Fibroblast of skin of right quadriceps (primary cell): ENCODE data around the gene CHERP.
"Not testable (repeated sequence)": the region's sequence is repeated elsewhere in the genome, so short reads cannot be mapped to it uniquely, and the experiment has no call there.

ENCODE experiments used
- DNase-seq: peaks from one replicate; pipeline ENCODE4 v3.0.0-alpha.2; 2013

The CHERP gene

DNA sequence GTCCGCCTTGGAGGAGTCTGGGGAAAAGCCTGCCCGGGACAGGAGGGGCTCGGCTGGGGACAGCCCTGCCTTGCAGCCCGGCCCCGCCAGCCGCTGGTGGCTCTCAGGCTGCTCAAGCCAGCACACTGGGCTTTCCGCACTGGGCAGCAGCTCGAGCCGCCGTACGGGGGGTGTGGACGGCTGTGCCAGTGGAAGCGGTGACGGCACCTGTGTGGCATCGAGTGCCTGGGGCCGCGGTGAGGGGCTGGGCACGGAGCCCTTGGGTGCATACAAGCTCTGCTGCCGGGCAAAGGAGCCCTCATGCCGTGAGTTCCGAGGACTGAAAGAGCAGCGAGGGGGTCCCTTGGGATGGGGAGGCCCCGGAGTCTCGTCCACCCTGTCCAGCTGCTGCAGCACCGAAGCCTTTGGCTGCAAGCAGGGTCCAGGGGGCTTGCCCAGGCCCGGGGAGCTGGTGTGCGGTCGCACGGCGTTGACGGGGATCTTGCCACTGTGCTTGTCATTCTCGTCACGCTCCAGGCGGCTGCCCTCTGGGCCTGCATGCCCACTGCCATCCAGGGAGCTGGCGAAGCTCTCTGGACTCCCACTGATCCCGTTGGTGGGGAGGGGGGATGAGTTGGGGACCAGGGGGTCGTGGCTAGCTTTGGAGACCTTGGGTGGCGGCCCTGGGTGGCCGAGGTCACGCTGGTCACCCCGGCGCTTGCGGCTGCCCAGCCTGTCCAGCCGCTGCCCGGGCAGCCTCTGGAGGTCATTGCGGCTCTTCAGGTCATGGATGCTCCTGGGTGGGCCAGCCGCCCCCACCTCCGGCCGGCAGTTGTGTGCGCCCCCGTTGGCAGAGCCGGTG, 34.7 kb upstream of the CHERP start:
- no peak for DNase-seq

DNA sequence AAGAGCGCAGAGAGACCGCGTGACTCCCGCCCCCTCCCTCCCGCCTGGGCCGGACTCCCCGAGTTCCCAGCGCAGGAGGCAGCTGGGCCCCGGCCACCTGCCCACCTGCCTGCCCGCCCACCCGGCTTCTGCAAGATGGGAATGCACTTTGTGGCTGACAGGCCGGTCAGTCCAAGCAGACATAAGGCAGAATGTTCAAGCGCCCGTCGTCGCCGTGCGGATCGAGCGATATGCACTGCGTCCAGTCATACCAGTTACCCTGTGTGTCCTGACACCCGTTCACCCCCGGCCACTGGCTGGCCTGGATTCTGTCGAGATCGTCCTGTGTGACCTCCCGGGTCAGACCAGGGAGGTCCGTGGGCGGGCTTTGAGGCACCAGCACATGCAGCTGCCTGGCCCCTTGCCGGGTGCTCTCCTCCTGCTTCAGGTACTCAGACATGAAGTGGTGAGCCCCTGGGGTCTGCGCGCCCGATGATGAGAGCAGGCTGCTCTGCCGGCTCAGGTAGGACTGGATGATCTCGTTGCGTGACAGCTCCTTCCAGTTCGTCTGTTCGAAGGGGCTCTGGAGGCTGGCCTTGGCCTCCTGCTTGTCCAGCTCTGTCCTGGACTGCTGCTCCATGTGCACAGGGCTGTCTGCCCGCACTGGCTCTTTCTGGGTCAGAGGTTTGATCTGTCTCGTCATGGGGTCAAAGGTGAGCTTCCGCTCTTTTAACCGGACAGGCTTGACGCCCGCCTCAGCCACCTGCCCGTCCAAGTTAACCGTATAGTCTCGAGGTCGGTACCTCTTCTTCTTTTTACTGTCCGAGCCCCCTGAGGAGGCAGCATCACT, 33.8 kb upstream of the CHERP start:
- no peak for DNase-seq

DNA sequence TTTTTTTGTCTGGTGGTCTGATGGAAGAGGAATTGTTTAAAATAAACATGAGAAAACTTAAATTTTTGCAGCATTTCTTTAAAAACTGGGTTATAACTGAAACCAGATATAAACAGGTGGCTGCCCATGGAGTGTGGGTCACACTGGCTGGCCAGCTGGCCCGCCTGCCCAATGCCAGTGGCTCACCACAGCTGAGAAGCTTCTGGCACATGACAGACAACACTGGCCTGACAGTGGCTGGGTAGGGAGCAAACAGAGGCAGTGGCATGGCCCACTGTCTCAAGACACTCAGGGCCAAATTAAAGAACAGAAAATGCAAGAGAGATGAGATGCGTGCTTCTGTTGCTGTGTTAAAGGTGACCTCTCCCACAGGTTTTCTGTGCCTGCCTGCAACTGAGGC, 33.0 kb upstream of the CHERP start:
- no peak for DNase-seq

DNA sequence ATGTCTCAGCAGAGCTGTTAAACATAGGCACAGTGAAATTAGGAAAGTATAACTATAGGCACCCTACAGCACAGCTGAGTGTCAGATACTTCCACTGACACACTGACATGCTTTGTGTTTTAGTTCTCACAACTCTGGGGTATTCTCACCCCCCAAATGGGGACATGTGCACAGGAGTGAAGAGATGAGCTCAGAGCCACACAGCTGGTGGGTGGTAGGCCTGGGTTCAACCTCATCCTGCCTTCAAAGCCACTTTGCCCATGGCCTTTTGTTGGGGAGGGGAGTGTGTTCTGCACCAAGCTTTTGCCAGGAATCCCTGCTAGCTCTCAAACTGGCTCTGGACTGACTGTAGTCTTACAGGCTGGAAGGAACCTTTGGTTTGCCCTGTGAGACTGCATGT, 31.7 kb upstream of the CHERP start:
- no peak for DNase-seq

DNA sequence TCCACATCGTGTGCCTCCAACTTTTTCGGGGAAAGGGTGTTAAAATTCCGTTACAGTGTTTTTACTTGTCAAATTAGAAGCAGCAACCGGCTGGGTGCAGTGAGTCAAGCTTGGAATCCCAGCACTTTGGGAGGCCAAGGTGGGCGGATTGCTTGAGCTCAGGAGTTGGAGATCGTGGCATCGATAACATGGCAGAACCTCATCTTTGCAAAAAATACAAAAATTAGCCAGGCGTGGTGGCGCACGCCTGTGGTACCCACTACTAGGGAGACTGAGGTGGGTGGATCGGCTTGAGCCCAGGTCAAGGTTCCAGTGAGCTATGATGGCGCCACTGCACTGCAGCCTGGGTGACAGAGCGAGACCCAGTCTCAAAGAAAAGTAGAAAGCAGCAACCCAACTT, 31.1 kb upstream of the CHERP start:
- no peak for DNase-seq

DNA sequence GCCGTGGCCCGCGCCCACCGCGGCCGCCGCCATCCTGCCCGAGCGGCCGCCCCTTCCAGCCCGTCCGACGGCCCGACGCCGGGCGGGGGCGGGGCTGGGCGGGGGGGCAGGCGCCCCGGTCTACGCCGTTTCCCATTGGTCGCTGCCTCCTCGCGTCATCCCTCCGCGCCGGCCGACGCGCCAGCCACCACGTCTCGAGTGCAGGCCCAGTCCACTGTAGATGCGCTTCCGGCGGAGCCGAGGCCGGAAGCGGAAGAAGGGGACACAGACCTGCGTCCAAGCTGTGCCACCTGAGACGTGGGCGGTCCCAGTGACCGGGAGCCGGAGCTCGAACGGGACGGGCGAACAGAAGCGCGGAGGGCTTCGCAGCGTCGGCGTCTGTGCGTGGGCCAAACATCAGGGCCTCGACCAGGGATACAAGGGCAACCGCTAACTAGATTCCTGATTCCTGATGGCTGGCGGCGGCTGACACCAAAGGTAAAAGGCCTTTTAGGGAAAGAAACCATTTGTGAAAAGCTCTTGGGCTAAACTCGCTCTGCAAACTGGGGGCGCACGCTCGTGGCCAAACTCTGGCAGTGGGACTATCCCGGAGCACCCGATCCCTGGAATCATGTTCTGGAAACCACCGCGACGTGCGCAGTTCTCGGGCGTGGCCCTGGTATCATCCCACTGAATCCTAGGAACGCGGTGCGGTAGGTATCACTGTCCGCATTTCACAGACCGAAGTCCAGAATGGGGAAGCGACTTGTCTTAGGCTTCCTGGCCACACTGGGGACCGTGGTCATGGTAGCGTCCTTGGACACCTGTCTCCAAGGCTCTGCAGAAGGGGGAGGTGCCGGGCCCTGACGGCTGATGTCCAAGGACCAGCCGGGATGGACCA, 30.3 kb upstream of the CHERP start, which contains the start of gene SLC35E1:
TSS of gene SLC35E1 (minus strand) at position 84 of the 880 bp plus-strand sequence. CDS start at position 33, 51 bp downstream.
- peak; percentile 94 for DNase-seq

DNA sequence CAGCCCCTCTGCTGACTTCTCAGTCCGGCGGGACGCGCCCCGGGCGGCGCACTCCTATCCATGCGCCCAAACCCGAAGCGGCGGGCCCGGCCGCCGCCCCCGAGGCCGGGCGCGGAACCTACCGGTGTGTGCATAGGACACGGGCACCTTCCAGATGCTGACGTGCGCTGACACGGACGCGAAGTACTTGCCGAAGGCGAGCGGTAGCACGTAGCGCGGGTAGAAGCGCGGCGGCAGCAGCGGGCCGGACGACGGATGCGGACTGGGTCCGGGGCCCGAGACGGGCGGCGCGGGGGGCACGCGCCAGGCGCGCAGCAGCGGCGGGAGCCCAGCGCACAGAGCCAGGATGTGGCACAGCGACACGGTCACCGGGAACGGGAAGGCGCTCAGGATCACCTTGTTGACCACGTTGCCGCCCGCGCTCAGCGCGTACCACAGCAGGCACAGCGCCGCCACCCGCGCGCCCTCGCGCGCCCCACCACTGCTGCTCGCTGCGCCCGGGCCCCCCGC, 29.6 kb upstream of the CHERP start:
- DNase-seq: no peak

DNA sequence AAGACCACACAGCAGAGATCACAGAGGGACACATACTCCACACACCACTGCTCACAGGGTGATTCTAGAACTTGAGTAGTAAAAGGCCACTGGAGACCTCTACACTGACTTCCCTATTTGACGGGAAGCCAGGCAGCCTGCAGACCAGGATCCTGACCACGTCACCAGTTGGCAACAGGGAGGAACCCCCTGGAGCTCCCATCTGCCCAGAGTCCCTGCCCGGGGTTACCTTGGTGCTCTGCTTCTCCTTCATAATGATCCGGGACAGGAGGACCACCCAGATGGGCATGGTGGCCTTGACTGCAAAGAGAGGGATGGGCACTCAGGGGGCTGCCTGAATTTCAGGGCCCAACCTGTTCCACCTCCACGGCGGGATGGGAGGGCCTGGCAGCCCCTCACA, 29.0 kb upstream of the CHERP start:
- no peak for DNase-seq

DNA sequence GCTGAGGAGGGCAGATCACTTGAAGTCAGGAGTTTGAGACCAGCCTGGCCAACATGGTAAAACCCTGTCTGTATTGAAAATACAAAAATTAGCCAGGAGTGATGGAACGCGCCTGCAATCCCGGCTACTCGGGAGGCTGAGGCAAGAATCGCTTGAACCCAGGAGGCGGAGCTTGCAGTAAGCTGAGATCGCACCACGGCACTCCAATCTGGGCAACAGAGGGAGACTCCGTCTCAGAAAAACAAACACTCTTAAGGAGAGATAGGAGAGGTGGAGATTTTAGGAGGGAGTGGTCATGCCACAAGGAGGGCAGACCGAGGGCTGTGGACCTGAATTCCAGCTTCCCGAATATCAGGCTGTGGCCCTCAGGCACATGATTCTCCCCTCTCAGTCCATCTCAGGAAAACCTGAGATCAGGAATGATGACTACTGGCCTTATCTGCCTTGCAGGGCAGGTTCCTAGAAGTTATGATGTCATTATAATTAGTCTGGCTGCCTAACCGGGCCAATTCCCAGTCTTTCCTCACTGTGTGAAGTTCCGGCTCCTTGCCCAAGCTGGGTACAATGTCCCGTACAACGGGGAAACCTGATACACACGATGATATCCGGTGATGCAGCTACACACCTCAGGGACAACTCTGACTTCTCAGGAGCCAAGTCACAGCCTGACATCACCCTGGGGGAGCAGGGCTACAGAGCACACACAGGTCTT, 27.5 kb upstream of the CHERP start:
- DNase-seq: no peak

DNA sequence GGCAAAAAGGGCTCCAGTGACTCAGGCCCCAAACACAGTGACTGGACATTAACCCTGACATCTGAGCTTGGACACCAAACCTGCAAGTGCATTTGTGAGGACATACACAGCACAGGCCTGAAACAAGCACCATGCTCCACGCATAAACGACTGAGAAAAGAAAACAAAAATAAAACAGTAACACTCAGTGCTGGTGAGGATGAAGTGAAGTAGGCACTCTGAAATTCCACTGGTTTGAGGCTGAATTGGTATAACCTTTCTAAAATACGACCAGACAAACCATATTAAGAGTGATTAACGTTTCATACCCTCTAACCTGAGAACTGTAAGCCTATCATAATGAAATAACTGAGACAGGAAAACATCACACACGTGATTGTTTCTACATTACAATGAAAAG, 24.5 kb upstream of the CHERP start:
- DNase-seq: no peak

DNA sequence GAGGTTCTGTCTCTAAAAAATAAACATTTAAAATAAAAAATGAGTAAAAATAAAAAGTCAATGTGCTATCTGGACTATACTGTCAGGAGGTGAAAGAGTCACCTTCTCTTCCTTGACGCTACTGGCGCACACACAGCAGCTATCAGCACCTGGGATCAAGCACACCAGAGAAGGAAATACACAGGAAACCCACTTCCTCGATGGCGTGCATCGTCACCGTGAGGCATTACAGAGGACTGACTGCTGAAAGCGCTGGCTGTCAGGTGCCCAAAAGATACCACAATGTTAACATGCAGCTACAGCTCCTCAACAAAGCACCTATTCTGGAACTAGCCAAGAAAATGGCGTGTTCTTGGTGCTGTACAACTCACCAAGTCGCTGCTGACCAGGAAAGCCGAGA, 23.9 kb upstream of the CHERP start:
- no peak for DNase-seq

DNA sequence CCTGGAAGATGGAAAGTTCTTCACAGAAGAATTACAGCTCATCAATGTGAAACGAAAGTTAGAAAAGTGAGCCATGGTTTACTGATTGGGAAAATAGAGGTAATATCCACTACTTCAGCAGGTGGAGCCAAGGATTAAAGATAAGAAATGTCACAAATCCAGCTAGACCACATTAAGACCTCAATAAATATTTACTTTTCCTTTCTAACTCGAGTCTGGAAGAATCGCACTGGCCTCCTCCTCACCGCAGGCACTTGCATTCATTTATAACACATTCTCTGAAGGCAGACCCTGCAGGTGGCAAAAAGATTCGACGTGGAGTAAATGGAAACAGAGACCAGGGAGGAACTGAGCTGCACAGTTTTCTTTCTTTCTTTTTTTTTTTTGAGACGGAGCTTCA, 22.6 kb upstream of the CHERP start:
- no peak for DNase-seq

DNA sequence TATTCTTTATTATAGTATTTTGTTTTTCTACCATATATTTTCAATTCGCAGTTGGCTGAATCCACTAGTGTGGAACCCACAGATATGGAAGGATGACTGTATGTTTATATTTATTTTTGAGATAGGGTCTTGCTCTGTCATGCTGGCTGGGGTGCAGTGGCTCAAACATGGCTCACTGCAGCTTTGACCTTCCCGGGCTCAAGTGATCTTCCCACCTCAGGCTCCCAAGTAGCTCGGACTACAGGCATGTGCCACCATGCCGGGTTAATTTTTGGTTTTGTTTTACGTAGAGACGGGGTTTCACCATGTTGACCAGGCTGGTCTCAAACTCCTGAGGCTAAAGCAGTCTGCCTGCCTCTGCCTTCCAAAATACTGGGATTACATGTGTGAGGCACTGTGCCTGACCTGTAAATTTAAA, 20.4 kb upstream of the CHERP start:
- no peak for DNase-seq

DNA sequence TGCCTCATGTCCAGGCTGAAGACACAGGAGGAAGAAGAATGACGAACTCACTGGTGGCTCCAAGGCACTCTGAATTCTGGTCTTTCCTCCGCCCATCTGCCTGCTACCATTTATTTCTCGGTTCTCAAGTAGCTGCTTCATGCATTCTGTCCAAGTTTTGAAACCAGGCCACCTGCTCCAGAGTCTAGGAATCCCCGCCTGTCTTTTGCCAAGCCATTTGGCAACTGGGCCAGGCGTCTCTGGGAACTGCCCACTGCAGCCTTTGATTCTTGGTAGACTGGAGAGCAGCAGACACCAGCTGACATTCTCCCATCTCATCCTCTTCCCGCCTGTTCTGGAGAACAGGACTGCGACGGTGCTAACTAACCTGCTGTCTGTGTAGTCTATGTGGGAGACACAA, 19.1 kb upstream of the CHERP start:
- DNase-seq: no peak

DNA sequence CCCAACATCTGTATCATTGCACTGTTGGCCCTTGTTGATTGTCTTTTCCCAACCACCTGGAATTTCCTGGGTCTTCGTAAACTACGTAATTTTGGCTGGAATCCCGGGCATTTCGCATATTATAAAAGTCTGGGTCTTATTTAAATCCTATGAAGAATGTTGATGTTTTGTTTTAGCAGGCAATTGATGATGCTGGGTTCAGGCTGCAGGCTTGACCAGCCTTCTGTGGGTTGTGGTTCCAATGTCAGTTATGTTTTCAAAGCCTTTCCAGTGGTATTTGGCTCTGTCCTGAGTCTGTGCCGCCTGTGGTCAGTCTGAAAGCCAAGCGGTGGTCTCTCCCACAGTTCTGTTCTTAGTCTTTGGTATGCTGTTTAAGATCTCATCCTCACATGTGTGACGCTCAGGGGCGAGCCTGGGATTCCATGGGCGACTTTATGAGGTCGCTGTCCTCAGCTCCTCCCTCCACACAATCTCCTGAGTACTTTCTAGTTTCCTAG, 17.6 kb upstream of the CHERP start:
- DNase-seq: no peak

DNA sequence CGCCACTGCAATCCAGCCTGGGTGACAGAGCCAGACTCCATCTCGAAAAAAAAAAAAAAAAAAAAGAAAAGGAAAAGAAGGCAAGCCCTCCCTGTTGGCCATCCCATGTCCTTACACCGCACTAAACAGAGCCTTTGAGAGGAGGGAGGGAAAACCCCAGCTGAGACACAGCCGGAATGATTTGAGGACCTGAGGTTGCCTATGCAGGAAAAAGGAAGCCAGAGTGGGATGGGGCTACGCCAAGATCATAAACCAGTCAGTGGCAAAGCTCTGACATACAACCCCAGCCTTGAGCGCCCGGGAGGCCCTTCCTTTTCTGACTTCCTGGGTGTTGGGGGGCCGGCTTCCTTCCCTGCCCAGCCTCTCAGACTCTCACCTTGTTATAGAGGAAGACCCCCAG, 12.5 kb upstream of the CHERP start:
- DNase-seq: no peak

DNA sequence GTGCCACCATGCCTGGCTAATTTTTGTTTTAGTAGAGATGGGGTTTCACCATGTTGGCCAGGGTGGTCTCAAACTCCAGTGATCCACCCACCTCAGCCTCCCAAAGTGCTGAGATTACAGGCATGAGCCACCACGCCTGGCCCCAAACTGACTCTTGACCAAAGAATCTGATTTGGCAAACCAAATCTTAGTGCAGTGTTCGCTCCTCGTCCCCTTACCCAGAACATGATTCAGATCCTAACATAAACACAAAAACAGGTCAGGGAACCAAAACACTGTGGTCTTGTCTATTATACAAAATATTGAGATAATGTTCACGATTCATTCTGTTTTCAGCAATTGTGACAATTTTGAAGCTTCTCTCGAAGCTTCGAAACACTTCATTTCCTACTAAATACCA, 9.7 kb upstream of the CHERP start:
- DNase-seq: not testable (repeated sequence)

DNA sequence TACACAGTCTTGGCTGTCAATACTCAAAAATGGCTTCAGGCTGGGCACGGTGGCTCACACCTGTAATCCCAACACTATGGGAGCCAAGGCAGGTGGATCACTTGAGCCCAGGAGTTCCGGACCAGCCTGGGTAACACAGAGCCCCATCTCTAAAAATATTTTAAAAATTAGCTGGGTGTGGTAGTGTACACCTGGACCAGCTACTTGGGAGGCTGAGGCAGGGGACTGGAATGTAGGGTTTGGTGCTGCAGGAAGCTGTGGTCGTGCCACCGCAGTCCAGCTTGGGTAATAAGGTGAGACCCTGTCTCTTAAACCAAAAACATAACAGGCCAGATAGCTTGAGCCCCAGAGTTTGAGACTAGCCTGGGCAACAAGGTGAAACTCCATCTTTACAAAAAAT, 6.7 kb upstream of the CHERP start:
- DNase-seq: no peak

DNA sequence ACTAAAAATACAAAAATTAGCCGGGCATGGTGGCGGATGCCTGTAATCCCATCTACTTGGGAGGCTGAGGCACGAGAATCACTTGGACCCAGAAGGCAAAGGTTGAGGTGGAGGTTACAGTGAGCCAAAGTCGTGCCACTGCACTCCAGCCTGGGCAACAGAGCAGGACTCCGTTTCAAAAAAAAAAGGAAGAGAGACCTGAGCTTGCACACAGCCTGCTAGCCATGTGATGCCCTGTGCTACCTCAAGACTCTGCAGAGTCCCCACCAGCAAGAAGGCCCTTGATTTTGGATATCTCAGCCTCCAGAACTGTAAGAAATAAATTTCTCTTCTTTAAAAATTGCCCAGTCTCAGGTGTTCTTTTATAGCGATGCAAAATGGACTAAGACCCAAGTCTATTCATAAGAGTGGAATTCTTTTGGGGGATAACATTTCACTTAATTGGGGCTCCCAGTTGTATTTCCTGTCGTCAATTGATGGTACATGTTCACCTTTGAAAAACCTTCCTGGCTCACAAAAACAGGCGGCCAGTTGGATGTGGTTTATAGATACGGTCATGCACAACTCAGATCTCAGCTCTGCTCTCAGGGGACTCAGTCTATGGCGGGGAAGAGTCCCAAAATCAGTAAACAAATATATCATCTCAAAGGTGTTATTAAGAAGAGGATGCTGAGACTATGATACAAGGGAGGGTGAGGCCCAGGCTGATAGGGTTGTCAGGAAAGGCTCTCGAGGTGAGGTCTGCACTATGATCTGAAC, 2.4 kb upstream of the CHERP start:
- DNase-seq: no peak

DNA sequence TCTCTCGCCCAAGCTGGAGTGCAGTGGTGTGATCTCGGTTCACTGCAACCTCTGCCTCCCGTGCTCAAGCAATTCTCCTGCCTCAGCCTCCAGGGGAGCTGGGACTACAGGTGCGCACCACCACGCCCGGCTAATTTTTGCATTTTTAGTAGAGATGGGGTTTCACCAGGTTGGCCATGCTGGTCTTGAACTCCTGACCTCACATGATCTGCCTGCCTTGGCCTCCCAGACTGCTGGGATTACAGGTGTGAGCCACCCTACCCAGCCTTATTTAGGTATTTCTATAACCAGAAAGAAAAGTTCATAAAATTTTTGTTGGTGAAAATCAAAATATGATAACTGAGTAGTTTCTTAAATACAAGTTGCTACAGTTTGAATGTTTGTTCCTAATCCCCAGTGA, 1.5 kb upstream of the CHERP start:
- not testable (repeated sequence) for DNase-seq

DNA sequence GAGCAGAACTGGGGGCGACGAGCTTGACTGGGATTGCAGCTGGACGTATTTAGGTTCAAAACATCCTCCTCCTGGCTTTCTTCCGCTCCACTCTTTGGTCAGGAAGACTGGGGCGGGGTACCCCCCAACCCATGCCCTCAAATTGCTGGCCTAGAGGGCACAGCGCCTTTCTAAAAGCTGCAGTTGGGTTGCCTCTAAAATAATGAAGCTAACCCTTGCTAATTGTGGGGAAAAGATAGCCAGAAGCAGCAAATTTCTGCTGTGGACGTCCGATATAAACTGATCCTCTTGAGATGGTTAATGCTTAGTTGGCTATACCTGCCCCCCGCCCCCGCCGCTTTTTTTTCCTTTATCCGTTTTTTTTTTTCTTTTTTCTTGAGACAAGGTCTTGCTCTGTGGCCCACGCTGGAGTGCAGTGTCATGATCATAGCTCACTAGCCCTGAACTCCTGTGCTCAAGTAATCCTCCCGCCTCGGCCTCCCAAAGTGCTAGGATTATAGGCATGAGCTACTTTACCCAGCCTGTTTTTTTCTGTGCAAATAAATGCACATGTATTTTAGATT, 754 bp upstream of the CHERP start:
- no peak for DNase-seq
